ENCODE data around the gene RTL1.

Gene RTL1

DNA sequence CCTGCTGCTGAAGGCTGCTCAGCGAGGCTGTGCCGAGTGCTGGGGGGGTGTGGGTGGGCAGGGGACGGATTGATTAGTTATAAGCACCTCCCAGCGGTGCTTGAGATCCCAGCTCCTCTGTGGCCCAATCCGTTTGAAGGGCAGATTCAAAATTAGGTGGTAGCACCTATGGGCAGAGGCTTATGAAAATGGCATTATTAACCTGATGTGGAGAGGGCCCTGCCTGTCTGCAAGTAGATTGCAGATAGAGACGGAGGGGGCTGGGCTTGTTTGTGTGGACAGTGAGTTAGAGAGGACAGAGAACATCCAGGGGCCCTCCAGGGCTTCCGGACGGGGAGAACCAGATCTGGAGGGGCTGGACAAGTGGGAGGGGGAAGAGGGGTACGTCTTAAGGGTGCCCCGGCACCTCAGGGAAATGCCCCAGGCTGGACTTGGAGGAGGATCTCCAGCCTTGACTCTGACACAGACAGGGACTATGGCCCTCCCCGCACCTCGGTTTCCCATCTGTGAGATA is at the start of gene RTL1:
Gene RTL1 (minus strand): TSS at position 51 of the 514 bp plus-strand sequence. CDS start 18,934 bp downstream, outside the sequence.
- Histone ChIP-seq H3K9ac (ENCODE audit: low read depth, low read length) (no peak within 1 kb of the TSS), H3K27ac (ENCODE audit: low read length) (no peak within 1 kb of the TSS), H3K4me2 (ENCODE audit: insufficient read depth, low read length) (no peak within 1 kb of the TSS), H3K9me3 (ENCODE audit: insufficient read depth, low read length, severe bottlenecking) (no peaks in the 10 kb centered on the region), H3K4me3 (ENCODE audit: low read depth in 1 of 2, low read length in 2 of 2) (no peak within 1 kb of the TSS), H2AFZ (ENCODE audit: low read depth, low read length) (no peak within 1 kb of the TSS), H3K79me2 (ENCODE audit: insufficient read depth, low read length) (no peaks in the 10 kb centered on the region), H3K4me1 (ENCODE audit: insufficient read depth, low read length) (no peaks in the 10 kb centered on the region), H3K27me3 (ENCODE audit: insufficient read depth, low read length, poor library complexity) (peaks cover 22% of the 10 kb centered on the region), H3K36me3 (ENCODE audit: insufficient read depth, low read length) (no peaks in the 10 kb centered on the region), H4K20me1 (ENCODE audit: insufficient read depth, low read length) (no peaks in the 10 kb centered on the region)
- TF ChIP-seq, protein P1, sequence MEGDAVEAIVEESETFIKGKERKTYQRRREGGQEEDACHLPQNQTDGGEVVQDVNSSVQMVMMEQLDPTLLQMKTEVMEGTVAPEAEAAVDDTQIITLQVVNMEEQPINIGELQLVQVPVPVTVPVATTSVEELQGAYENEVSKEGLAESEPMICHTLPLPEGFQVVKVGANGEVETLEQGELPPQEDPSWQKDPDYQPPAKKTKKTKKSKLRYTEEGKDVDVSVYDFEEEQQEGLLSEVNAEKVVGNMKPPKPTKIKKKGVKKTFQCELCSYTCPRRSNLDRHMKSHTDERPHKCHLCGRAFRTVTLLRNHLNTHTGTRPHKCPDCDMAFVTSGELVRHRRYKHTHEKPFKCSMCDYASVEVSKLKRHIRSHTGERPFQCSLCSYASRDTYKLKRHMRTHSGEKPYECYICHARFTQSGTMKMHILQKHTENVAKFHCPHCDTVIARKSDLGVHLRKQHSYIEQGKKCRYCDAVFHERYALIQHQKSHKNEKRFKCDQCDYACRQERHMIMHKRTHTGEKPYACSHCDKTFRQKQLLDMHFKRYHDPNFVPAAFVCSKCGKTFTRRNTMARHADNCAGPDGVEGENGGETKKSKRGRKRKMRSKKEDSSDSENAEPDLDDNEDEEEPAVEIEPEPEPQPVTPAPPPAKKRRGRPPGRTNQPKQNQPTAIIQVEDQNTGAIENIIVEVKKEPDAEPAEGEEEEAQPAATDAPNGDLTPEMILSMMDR (IDR thresholded peaks at IDR 0.05; ENCODE audit: borderline replicate concordance, extremely low read depth, low read length, poor library complexity, severe bottlenecking): no peak
- no peak for TF ChIP-seq EZH2 (IDR thresholded peaks at IDR 0.05; ENCODE audit: borderline replicate concordance, low read depth, low read length, severe bottlenecking)
- ATAC-seq (ENCODE audit: insufficient read depth, low read depth) (no peak), DNase-seq (no peak)

DNA sequence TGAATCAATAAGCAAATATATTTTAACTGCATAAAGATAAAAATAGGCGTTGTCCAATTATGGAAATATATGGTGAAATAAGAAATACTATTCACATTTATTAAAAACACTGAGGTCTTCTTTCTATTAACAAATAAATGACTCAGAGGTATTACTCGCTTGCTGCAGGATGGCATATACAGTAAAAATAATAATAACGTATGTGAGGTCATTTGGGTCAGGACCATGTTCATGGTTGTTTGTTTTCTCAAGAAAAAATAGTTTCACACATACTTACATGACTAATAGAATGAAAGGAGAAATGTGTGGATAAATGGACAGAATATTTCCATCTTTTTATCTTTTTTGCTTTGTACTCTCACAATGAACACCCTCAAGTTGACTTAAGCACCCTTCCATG is 46.5 kb upstream of the RTL1 start:
- H2AFZ ChIP-seq (ENCODE audit: low read depth, low read length): no peak overlapping the region
- no peaks in the 10 kb centered on the region for H3K36me3 ChIP-seq (ENCODE audit: insufficient read depth, low read length)
- no peaks in the 10 kb centered on the region for H3K4me1 ChIP-seq (ENCODE audit: insufficient read depth, low read length)
- H3K79me2 ChIP-seq (ENCODE audit: insufficient read depth, low read length): no peaks in the 10 kb centered on the region
- no peaks in the 10 kb centered on the region for H3K9me3 ChIP-seq (ENCODE audit: insufficient read depth, low read length, severe bottlenecking)
- TF ChIP-seq, protein P1 (IDR thresholded peaks at IDR 0.05; ENCODE audit: borderline replicate concordance, extremely low read depth, low read length, poor library complexity, severe bottlenecking): no peak
- TF ChIP-seq EZH2 (IDR thresholded peaks at IDR 0.05; ENCODE audit: borderline replicate concordance, low read depth, low read length, severe bottlenecking): no peak
- H3K4me3 ChIP-seq (ENCODE audit: low read depth in 1 of 2, low read length in 2 of 2): no peak overlapping the region
- DNase-seq (no peak), ATAC-seq (ENCODE audit: insufficient read depth, low read depth) (no peak)
- no peak overlapping the region for H3K4me2 ChIP-seq (ENCODE audit: insufficient read depth, low read length)
- no peak overlapping the region for H3K27ac ChIP-seq (ENCODE audit: low read length)
- no peak overlapping the region for H3K9ac ChIP-seq (ENCODE audit: low read depth, low read length)
- H3K27me3 ChIP-seq (ENCODE audit: insufficient read depth, low read length, poor library complexity): no peaks in the 10 kb centered on the region
- no peaks in the 10 kb centered on the region for H4K20me1 ChIP-seq (ENCODE audit: insufficient read depth, low read length)

DNA sequence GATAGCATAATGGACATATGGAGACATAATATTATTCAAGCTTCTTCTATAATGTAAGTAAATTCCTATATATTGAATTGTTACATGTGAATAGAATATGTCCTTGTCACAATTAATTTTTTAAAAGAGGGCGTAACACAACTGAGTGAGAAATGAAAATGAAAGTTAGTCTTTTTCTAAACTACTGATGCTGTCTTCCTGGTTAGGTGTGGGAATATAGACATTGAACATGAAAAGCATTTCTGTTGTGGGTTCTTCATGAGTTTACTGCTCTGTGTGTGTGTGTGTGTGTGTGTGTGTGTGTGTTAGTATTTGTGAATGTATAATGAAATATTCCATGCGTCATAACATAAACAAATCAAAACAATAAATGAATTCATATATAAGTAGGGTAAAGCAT is 40.5 kb upstream of the RTL1 start:
- no peaks in the 10 kb centered on the region for H3K27me3 ChIP-seq (ENCODE audit: insufficient read depth, low read length, poor library complexity)
- H3K36me3 ChIP-seq (ENCODE audit: insufficient read depth, low read length): no peaks in the 10 kb centered on the region
- no peak for TF ChIP-seq EZH2 (IDR thresholded peaks at IDR 0.05; ENCODE audit: borderline replicate concordance, low read depth, low read length, severe bottlenecking)
- TF ChIP-seq, protein P1 (IDR thresholded peaks at IDR 0.05; ENCODE audit: borderline replicate concordance, extremely low read depth, low read length, poor library complexity, severe bottlenecking): no peak
- ATAC-seq (ENCODE audit: insufficient read depth, low read depth) (peak; percentile 91), DNase-seq (peak; percentile 38)
- no peaks in the 10 kb centered on the region for H3K79me2 ChIP-seq (ENCODE audit: insufficient read depth, low read length)
- no peak overlapping the region for H3K27ac ChIP-seq (ENCODE audit: low read length)
- H3K9me3 ChIP-seq (ENCODE audit: insufficient read depth, low read length, severe bottlenecking): no peaks in the 10 kb centered on the region
- peak overlapping the region; percentile 35; the same call in 1 of the 2 replicates for H3K4me2 ChIP-seq (ENCODE audit: insufficient read depth, low read length)
- no peak overlapping the region for H3K4me3 ChIP-seq (ENCODE audit: low read depth in 1 of 2, low read length in 2 of 2)
- no peaks in the 10 kb centered on the region for H4K20me1 ChIP-seq (ENCODE audit: insufficient read depth, low read length)
- peak overlapping the region; percentile 47 for H2AFZ ChIP-seq (ENCODE audit: low read depth, low read length)
- H3K9ac ChIP-seq (ENCODE audit: low read depth, low read length): no peak overlapping the region
- peaks cover 5% of the 10 kb centered on the region; the same call in 1 of the 2 replicates for H3K4me1 ChIP-seq (ENCODE audit: insufficient read depth, low read length)

Data from DND-41 (cell line).